Hepatocyte (in vitro differentiated cells): Measurements from ENCODE around the gene UXS1. TPM values are rescaled to one million over a fixed set of nuclear protein-coding genes. Genes with fewer than 3 reads are reported as not detected.

Experiments
- DNase-seq: peaks from one replicate; pipeline ENCODE4 v3.0.0-alpha.2; 2016; ENCODE audit warnings: low spot score
- H2AFZ ChIP-seq: fragments of 200-600 bp; sonication (generic); 2 replicates; pipeline ENCODE4 v1.6.0; 2016; ENCODE audit warnings: antibody characterized with exemption, mild to moderate bottlenecking
- H3K27ac ChIP-seq: fragments of 200-600 bp; sonication (generic); 2 replicates; pipeline ENCODE4 v1.5.1; 2016; ENCODE audit warnings: mild to moderate bottlenecking
- H3K27me3 ChIP-seq: fragments of 200-600 bp; sonication (generic); 2 replicates; pipeline ENCODE4 v1.6.1; 2016
- H3K36me3 ChIP-seq: fragments of 200-600 bp; sonication (generic); replicated peaks from 2 replicates; pipeline ENCODE4 v1.5.1; 2016; ENCODE audit warnings: low read depth; ENCODE audit not compliant: insufficient read depth
- H3K4me1 ChIP-seq: fragments of 200-600 bp; sonication (generic); 2 replicates; pipeline ENCODE4 v1.5.1; 2016; ENCODE audit warnings: mild to moderate bottlenecking, moderate library complexity; ENCODE audit not compliant: insufficient read depth
- H3K4me2 ChIP-seq: fragments of 200-600 bp; sonication (generic); 2 replicates; pipeline ENCODE4 v1.6.0; 2016
- H3K4me3 ChIP-seq: fragments of 200-600 bp; sonication (generic); 2 replicates; pipeline ENCODE4 v1.5.1; 2016; ENCODE audit warnings: mild to moderate bottlenecking
- H3K79me2 ChIP-seq: fragments of 200-600 bp; sonication (generic); 2 replicates; pipeline ENCODE4 v1.6.0; 2017; ENCODE audit warnings: mild to moderate bottlenecking
- H3K9me2 ChIP-seq: fragments of 200-600 bp; sonication (generic); replicated peaks from 2 replicates; pipeline ENCODE4 v1.6.0; 2017; ENCODE audit warnings: mild to moderate bottlenecking; ENCODE audit not compliant: insufficient read depth
- H3K9me3 ChIP-seq: fragments of 200-600 bp; sonication (generic); 2 replicates; pipeline ENCODE4 v1.5.1; 2016; ENCODE audit warnings: low read depth, mild to moderate bottlenecking
- H4K20me1 ChIP-seq: fragments of 200-600 bp; sonication (generic); 2 replicates; pipeline ENCODE4 v1.6.0; 2016; ENCODE audit warnings: mild to moderate bottlenecking; ENCODE audit not compliant: insufficient read depth, poor library complexity, severe bottlenecking
- EZH2 ChIP-seq: fragments of 200-600 bp; sonication (generic); IDR thresholded peaks from 2 replicates; pipeline ENCODE4 v1.6.1; 2016; ENCODE audit warnings: antibody characterized with exemption, mild to moderate bottlenecking, borderline replicate concordance
- EZH2phosphoT487 ChIP-seq: fragments of 200-600 bp; sonication (generic); IDR thresholded peaks from one replicate; pipeline ENCODE4 v1.6.1; 2018; ENCODE audit warnings: antibody characterized with exemption, mild to moderate bottlenecking, low read depth, moderate library complexity; ENCODE audit not compliant: unreplicated experiment, severe bottlenecking
- WGBS: methylation state at CpG from one replicate; pipeline ENCODE4 v1.1.6; 2016; ENCODE audit warnings: low lambda C conversion rate; ENCODE audit errors: missing lambda C conversion rate; 5-methylcytosine and 5-hydroxymethylcytosine counted together
- polyA plus RNA-seq: library from polyadenylated mRNA; unstranded; fragments of >200 nt; fragmentation: Nextera tagmentation; extraction: Ambion mirVana; gene quantifications from 2 replicates; pipeline ENCODE4 v1.2.1, GENCODE V29; 2016
- total RNA-seq: library from RNA; depleted of rRNA; stranded (reverse); fragments of >200 nt; gene quantifications from 2 replicates; pipeline ENCODE4 v1.2.3, GENCODE V29; 2014
- TF ChIP-seq, protein P1 (sequence below): fragments of 200-600 bp; sonication (generic); IDR thresholded peaks from 2 replicates; pipeline ENCODE4 v1.5.1; 2016; ENCODE audit warnings: antibody characterized with exemption, mild to moderate bottlenecking; ENCODE audit not compliant: poor library complexity

Gene UXS1
- total and polyA plus RNA-seq, 2 experiments from 2014 or later = 46.5 to 83.2 TPM

DNA sequence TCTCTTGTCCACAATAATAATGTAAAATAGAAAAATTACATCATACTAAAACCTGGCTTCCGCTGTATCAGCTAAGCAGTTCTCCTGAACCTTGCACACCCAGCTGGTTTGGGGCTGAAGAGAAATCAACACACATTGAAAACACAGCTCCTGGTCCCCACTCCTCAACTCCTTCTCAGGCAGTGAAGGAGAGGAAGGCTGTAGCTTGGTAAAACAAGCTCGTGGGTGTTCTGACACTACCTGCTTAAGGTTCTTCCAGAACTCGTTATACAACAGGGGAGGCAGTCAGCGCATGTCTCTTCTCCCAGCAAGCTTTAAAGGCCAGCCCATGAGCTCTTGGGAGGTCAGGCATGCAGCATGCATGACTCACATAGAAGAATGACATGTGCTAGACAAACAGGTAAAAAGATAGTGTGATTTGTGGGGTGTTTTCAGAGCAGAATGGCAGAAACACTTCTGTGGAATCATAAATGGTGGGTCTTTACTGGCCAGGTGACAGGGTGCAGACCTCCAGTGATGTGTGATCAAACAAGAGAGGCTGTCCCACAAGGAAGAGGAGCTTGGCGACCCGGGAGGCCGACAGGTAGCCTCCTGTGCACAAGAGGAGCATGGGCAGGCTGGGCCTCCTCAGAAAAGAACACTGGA is 69.1 kb downstream of the UXS1 start:
- Histone ChIP-seq H3K79me2 (peaks cover 16% of the 10 kb centered on the region), H3K27ac (peak overlapping the region; percentile 90), H2AFZ (no peak overlapping the region), H3K36me3 (no peaks in the 10 kb centered on the region), H3K4me2 (peak overlapping the region; percentile 49), H3K9me2 (no peaks in the 10 kb centered on the region), H3K27me3 (no peaks in the 10 kb centered on the region), H3K4me1 (peaks cover 40% of the 10 kb centered on the region), H4K20me1 (no peaks in the 10 kb centered on the region), H3K4me3 (no peak overlapping the region), H3K9me3 (no peaks in the 10 kb centered on the region)
- DNase-seq = peak; percentile 75
- TF ChIP-seq EZH2phosphoT487 = no peak
- TF ChIP-seq EZH2 = no peak
- TF ChIP-seq, protein P1, sequence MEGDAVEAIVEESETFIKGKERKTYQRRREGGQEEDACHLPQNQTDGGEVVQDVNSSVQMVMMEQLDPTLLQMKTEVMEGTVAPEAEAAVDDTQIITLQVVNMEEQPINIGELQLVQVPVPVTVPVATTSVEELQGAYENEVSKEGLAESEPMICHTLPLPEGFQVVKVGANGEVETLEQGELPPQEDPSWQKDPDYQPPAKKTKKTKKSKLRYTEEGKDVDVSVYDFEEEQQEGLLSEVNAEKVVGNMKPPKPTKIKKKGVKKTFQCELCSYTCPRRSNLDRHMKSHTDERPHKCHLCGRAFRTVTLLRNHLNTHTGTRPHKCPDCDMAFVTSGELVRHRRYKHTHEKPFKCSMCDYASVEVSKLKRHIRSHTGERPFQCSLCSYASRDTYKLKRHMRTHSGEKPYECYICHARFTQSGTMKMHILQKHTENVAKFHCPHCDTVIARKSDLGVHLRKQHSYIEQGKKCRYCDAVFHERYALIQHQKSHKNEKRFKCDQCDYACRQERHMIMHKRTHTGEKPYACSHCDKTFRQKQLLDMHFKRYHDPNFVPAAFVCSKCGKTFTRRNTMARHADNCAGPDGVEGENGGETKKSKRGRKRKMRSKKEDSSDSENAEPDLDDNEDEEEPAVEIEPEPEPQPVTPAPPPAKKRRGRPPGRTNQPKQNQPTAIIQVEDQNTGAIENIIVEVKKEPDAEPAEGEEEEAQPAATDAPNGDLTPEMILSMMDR = no peak
- WGBS = 65% methylated on average over 7 of the region's 7 CpGs

DNA sequence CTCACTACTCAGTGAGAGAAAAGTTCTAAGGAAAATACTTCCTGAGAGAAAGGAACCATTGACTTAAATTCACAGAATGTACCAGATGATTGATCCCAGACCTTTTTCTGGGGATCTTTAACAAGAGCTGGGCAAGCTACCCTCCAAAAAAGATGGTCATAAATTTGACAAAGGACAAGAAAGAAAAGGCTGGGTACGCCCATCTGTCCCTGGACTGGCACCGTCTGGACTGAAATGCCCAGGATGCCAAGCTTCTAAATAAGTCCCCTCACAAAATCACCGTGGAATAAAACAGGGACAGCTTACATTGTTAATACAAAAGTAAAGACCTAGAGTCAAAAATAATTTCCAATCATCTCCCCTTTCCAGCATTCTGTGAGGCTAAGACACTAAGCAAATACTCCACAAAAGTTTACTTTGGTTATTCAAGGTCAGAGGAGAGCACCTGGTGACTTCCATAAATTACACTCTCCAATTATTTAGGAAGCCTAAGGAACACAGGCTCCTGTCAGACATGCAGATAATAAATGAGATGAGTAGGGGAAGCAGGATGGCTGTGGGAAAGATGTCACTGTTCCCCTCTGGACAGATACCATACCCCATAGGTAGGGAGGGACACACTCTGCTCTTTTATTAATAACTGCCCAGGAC is 69.9 kb downstream of the UXS1 start:
- Histone ChIP-seq H3K9me3 (no peaks in the 10 kb centered on the region), H2AFZ (no peak overlapping the region), H3K4me1 (peaks cover 40% of the 10 kb centered on the region), H3K27ac (peak overlapping the region; percentile 90), H4K20me1 (no peaks in the 10 kb centered on the region), H3K4me2 (peak overlapping the region; percentile 49), H3K36me3 (no peaks in the 10 kb centered on the region), H3K4me3 (no peak overlapping the region), H3K79me2 (peaks cover 11% of the 10 kb centered on the region), H3K9me2 (no peaks in the 10 kb centered on the region), H3K27me3 (no peaks in the 10 kb centered on the region)
- TF ChIP-seq, protein P1 = no peak
- no peak for TF ChIP-seq EZH2
- no peak for TF ChIP-seq EZH2phosphoT487
- DNase-seq = no peak
- 83% methylated on average over 3 of the region's 3 CpGs for WGBS

DNA sequence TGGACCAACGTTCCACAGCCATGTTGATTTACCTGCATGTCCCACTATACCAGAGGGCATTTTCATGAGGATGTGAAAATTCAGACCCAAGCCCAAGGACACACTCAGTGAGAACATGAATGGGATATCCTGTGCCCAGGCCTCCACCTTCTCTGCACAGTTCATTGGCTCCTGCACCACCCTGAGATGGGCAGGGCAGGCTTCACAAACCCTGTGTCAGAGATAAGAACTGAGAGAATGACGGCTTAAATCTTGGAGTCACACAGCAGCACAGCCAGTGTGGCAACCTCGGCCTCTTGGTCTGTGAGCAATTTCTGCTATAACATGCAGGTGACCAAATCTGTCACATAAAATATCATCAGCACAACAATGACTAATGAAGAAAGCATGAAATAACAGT is 71.9 kb downstream of the UXS1 start:
- H3K4me1 ChIP-seq = peaks cover 29% of the 10 kb centered on the region

More for the DNA sequence above, 71.9 kb downstream of the UXS1 start:
- no peak overlapping the region for H3K27ac ChIP-seq
- H4K20me1 ChIP-seq = no peaks in the 10 kb centered on the region
- H3K4me2 ChIP-seq = no peak overlapping the region
- H3K9me3 ChIP-seq = no peaks in the 10 kb centered on the region
- H3K36me3 ChIP-seq = no peaks in the 10 kb centered on the region
- H3K9me2 ChIP-seq = no peaks in the 10 kb centered on the region
- no peaks in the 10 kb centered on the region for H3K27me3 ChIP-seq
- no peak overlapping the region for H3K4me3 ChIP-seq
- H2AFZ ChIP-seq = no peak overlapping the region
- H3K79me2 ChIP-seq = no peaks in the 10 kb centered on the region
- no peak for DNase-seq
- TF ChIP-seq EZH2 = no peak
- no peak for TF ChIP-seq EZH2phosphoT487
- TF ChIP-seq, protein P1 = no peak
- WGBS = 86% methylated on average over 3 of the region's 3 CpGs
